HG03108 (cell line): Measurements from ENCODE around the gene LYRM4.
"Not testable (repeated sequence)": the region's sequence is repeated elsewhere in the genome, so short reads cannot be mapped to it uniquely, and the experiment has no call there.

ENCODE experiments used
- ATAC-seq: cut with Tn5 transposase; IDR thresholded peaks from one replicate; pipeline ENCODE4 v1.9.1; 2021; ENCODE audit warnings: moderate library complexity; ENCODE audit not compliant: unreplicated experiment

The LYRM4 gene

GRCh38 chr6:5125152-5126006, 135.4 kb downstream of the LYRM4 start:
- no peak for ATAC-seq

GRCh38 chr6:5124526-5124925, 136.2 kb downstream of the LYRM4 start:
- no peak for ATAC-seq

GRCh38 chr6:5123296-5124143, 137.2 kb downstream of the LYRM4 start:
- no peak for ATAC-seq

- ATAC-seq: no peak
Measured at GRCh38 chr6:5122504-5123112, 138.1 kb downstream of the LYRM4 start.

GRCh38 chr6:5121956-5122355, 138.8 kb downstream of the LYRM4 start:
- no peak for ATAC-seq

GRCh38 chr6:5121479-5121878, 139.3 kb downstream of the LYRM4 start:
- no peak for ATAC-seq

- not testable (repeated sequence) for ATAC-seq
Measured at GRCh38 chr6:5120543-5120942, 140.2 kb downstream of the LYRM4 start.

- no peak for ATAC-seq
Measured at GRCh38 chr6:5120011-5120410, 140.7 kb downstream of the LYRM4 start.

- no peak for ATAC-seq
Measured at GRCh38 chr6:5119090-5119951, 141.4 kb downstream of the LYRM4 start.

GRCh38 chr6:5116243-5116991, 144.3 kb downstream of the LYRM4 start:
- ATAC-seq: no peak

- no peak for ATAC-seq
Measured at GRCh38 chr6:5115168-5115567, 145.6 kb downstream of the LYRM4 start.

- no peak for ATAC-seq
Measured at GRCh38 chr6:5113096-5113495, 147.7 kb downstream of the LYRM4 start.

GRCh38 chr6:5112066-5112799, 148.5 kb downstream of the LYRM4 start:
- no peak for ATAC-seq

GRCh38 chr6:5111626-5112025, 149.1 kb downstream of the LYRM4 start:
- no peak for ATAC-seq

- no peak for ATAC-seq
Measured at GRCh38 chr6:5110246-5110645, 150.5 kb downstream of the LYRM4 start.

GRCh38 chr6:5109436-5109835, 151.3 kb downstream of the LYRM4 start:
- ATAC-seq: no peak

GRCh38 chr6:5108536-5109150, 152.1 kb downstream of the LYRM4 start:
- ATAC-seq: no peak

- no peak for ATAC-seq
Measured at GRCh38 chr6:5108068-5108467, 152.7 kb downstream of the LYRM4 start.

- no peak for ATAC-seq
Measured at GRCh38 chr6:5107341-5107740, 153.4 kb downstream of the LYRM4 start.
